ENCODE measurements around the gene ORM2.

Gene ORM2

DNA sequence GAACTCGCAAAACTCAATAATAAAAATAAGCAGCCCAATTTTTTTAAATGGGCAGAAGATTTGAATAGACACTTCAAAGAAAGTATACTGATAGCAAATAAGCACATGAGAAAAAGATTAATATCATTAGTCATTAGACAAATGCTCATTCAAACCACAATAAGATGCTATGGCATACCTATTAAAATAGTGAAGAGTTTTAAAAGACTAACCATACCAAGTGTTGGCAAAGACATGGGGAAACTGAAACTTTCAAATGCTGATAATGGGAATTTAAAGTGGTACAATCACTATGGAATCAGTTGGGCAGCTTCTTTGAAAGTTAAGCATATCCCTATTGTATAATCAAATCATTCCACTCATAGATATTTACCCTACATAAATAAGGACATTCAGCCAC is 33.3 kb upstream of the ORM2 start:
- no peak for DNase-seq

DNA sequence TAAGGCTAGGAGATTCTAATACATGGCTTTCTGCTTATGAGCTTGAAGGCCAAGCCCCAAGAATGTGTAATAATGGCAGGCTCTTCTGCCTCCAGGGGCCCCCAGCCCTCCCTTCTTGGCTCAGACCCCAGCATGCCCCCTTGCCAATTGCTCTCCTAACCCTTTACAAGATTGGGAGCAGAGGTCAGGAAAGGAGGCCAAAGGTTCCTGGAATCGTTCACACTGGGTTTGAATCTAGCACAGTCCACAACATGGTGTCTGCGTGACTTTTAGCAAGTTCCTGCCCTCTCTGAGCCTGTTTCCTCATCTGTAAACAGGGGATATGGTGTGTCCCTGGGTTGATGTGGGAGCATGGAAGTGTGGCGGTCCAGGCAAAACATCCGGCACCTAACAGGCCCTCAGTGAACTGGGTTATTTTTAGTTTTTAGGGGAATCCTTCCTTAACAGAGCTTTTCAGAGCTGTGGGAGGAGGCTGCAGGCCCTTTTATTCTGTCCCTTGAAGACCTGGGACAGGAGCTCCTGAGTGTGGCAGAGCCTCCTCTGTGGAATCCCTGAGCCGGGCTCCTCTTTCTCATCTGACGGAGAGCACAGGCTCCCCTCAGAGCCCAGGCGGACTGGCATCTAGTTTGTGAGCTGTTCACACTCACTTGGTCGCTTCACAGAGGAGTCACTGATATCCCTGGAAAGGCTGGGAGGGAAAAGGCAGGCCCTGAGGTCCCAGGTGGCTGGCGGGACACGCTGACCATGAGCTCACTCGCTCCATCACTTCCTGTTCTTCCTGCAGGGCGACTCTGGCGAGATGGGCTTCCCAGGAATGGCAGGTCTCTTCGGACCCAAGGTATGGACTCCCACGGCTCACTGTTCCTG is 30.1 kb upstream of the ORM2 start:
- DNase-seq, result no peak

DNA sequence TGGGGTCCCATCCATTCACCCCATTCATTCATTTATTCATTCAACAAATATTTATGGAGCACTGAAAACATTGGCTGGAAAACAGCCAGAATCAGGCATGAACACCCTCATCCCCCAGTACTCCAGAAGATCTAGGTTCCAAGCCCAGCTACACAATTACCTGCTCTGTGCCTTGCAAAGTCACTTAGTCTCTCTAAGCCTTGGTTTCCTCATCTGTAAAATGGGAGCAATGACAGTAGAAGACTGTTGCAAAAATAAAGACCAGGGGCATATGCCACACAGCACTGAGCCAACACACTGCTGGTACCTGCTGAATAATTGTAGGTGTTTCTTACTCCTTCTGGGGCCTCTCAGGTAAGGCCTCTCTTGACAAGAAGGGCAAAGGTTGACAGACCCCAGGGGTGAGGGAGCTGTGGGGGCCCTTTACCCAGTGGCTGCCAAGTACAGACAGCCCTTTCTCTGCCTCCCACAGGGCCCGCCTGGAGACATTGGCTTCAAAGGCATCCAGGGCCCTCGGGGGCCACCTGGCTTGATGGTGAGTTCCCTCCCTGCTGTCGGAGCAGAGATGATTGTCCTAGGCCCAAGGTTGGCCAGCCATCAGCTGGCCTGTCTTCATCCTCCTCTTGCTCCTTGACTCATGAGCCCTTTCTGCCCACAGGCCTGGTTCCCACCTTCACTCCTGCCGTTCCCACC is 29.4 kb upstream of the ORM2 start:
- no peak for DNase-seq

DNA sequence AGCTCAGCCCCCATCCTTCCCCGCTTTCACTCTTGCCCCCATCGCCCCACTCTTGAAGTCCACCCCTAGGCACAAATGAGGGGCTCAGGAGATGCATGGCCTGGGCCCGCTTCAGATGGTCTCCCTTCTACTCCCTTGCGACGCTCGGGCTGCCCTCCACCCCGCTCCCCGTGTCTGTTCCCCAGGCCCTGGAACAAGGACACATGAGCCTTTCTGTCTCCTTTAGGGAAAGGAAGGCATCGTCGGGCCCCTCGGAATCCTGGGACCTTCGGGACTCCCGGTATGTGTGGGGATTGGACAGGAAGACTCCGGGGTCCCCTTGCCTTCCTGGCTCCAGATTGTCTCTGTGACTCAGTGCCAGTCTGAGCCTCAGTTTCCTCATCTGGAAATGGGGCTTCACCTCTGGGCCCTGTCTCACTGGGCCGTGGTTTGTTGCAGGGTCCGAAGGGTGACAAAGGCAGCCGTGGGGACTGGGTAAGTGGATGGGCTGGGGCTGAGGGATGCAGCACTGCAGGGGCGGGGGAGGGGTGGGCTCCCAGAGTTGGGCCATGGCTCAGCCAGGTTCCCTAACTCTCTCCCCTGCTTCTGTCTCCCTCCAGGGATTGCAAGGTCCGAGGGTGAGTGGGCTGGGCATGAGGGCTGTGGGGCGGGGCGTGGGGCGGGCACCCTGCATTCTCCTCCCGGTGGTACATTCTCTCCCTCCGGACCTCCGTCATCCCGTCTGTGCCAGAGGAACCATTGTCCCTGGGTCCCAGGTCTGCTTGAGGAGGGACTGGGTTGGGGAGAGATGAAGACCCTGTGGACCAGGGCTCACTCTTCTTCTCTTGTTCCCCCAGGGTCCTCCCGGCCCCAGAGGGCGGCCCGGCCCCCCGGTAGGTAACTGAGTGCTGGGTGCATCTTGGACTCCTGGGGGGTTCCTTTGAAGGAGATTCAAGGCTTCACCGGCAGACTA is 28.5 kb upstream of the ORM2 start:
- DNase-seq, result no peak

DNA sequence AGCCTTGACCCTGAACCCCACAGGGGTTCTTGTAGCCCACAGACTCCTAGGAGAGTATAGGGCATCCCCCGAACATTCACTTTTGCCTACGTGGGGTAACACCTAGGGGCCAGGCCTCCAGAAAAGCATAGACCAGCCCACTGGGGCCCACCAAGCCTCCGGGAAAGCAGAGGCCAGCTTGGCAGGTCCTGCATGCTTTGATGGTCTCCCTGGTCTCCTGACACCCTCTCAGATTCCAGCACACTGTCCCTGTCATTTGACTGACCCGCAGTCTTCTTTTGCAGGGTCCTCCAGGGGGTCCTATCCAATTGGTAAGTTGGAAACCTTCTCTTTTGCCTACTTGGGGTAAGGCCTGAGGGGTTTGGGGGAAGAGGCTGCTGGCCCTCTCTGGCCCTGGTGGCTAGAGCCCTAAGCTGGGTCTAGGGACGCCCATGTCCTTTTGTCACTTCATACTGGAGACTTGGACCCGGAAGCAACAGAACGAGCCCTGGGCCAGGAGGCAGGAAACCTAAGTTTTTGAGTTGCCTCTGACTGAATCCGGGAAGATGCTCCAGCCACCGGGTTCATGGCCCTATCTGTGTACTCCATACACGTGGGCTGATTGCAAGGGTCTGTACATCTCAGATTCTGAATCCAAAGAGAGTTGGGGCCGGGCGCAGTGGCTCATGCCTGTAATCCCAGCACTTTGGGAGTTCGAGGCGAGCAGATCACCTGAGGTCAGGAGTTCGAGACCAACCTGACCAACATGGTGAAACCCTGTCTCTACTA is 27.7 kb upstream of the ORM2 start:
- DNase-seq, result no peak

DNA sequence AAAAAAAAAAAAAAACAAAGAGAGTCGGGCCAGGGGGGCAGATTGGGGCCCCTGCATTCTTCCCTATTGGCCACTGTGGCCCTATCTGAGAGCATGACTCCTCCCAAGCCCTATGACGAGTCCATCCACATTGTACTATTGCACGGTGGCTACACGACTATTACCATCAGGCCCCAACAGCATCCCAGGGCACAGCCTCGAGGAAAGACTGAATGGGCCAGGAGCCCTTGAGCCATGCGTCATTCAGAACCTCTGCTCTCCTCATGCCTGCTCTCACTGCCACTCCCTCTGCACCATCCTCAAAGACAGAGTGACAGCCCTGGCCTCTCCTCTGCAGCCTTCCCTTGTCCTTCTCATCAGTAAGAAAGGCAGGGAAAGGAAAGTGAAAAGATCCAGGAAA is 26.9 kb upstream of the ORM2 start:
- no peak for DNase-seq

DNA sequence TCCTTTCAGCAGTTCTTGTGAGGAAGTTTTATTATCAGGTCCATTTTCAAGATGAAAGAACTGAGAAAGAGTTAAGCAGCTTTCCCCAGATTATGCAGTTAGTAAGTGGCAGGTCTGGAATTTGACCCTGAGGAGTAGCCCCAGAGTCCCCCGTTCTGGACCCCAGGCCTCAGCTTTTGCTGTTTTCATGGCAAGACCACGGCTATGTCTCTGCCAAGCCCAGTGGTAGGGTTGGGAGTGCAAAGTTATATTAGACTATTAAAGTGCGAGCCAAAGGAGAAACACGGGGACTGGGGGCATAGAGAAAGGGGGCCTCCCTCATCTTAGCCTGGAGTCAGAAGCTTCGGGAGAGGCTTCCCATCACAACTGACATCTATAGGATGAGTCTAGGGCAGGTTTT is 26.1 kb upstream of the ORM2 start:
- no peak for DNase-seq

DNA sequence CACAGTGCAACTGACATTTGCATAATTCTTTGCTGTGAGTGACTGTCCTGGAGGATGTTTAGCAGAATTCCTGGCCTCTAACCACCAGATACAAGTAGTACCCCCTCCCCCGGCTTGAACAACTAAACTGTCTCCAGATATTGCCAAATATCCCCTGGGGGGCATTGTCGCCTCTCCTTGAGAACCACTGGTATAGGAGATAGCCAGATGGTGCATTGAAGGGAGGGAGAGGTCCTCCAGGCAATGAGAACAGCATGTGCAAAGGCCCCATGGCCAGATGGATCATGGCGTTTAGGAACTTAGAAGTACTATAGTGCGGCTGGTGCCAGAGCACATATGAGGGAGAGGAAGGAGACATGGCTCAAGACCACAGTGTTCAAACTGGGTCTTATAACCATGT is 25.7 kb upstream of the ORM2 start:
- DNase-seq, result no peak

DNA sequence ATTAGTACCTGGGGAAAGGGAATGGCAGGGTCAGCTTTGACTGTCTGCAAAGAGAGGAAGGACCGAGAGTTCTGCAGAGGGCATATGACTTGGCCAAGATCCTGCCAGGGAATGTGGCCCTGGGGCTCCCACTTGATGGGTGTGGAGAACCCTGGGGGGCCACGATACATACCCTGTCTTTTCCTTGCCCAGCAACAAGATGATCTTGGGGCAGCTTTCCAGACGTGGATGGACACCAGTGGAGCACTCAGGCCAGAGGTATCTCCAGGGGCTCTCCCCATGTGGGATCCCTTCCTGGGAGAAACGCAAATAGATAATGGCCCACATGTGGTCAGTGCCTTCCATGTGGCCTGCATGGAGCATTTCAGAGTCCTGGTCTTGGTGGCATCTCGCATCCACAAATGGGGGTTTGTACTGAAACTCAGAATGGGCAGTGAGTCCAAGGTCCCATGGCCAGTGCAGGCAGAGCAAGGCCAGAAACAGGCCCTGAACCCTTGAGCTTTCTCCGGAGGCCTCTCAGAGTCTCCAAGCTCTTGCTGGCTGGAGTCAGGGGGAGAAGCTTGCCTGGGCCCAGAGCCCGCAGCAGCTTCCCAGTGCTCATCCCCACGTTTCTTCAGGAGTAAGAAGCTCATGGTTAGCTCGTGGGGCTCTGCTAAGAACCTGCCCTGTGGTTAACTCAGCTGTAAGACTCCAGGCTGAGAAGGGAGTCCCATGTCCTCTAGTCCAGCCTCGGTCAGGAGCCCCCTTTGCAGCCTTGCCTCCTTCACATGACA is 25.1 kb upstream of the ORM2 start:
- DNase-seq, result no peak

DNA sequence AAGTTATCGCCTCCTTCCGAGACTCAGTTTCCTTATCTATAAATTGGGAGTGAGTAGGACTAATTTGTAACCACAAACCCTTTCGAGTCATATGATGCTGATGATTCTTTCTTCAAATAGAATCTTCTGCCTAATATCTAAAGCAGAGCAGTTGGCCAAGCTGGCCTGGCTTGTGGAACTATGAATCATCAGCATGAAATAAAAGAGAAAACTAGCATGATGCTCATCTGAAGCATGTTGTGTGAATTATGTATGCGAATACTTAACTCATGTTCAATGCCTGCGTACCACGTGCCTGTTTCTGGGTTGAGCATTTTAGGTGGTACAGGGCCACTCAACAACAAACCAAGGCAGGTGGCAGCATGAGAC is 21.8 kb upstream of the ORM2 start:
- no peak for DNase-seq

DNA sequence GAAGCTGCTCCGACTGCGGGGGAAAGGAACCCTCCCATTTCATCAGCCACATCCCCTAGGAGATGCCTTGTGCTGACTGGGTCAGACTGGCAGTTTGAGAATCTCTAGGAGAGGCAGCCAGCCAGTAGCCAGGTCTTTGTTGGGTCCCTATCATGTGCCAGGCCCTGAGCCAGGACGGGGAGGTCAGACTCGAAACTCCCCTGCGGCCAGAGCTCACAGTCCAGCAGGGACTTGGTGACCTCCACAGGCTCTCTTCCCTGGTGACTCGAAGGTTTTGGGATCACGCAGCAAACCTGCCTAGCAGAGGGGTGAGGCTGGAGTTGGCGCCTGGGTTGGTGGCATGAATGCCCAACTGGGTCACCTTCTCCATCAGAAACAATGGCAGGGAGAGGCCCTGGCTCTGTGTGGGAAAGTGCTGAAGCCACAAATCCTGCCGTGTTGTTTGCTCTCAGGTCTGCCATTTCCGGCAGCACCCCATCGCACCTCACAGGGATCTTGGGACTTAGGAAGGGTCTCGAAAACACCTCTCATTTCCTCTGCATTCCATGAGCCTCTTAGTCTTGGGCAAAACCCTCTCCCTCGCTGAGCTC is 21.2 kb upstream of the ORM2 start:
- DNase-seq, result no peak

DNA sequence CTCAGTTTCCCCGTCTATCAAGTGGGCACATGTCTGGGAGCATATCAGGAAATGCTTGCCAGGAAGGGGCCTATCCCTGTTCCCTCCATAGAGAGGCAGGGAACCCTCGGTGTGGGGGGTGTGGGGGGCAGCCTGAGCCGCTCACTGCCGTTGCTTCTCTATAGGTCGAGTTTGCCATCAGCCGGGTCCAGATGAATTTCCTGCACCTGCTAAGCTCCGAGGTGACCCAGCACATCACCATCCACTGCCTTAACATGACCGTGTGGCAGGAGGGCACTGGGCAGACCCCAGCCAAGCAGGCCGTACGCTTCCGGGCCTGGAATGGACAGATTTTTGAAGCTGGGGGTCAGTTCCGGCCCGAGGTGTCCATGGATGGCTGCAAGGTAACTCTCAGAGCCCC is 20.6 kb upstream of the ORM2 start:
- no peak for DNase-seq

DNA sequence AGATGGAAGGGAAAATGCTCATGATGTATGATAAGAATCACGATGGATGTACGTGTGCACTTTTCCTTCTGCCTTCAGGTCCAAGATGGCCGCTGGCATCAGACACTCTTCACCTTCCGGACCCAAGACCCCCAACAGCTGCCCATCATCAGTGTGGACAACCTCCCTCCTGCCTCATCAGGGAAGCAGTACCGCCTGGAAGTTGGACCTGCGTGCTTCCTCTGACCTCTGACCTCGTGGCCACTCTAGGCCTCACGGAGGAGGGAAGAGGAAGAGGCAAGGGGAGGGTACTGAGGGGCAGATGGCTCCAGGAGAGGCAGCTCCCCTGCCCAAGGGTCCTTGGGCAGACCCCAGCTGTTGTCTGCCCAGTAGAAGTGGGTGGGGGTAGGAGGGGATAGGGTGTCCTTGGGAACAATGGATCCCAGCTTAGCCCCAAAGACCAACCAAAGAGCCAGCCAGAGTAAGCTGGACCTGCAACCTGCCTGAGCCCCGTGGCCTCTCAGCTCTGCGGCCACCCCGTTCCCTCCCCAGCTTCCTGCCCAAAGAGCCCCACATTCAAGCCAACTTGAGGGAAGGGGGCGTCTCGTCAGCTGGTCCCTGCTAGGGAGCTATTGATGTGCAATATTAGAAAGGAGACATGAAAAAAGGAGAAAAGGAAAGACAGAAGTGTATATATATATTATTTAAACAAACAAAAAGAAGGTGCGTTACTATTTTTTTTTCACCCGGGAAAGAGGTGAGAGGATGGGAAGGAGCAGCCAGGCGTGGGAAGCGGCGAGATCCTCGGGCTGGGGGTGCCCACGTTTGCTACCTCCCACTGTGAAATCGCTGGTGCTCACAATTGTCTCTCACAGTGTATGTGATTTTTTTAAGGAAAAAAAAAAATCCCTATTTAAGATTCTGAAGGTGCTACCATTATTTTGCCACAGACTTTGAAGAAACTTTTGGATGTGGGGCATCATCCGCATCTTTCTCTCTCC is 18.9 kb upstream of the ORM2 start:
- no peak for DNase-seq

DNA sequence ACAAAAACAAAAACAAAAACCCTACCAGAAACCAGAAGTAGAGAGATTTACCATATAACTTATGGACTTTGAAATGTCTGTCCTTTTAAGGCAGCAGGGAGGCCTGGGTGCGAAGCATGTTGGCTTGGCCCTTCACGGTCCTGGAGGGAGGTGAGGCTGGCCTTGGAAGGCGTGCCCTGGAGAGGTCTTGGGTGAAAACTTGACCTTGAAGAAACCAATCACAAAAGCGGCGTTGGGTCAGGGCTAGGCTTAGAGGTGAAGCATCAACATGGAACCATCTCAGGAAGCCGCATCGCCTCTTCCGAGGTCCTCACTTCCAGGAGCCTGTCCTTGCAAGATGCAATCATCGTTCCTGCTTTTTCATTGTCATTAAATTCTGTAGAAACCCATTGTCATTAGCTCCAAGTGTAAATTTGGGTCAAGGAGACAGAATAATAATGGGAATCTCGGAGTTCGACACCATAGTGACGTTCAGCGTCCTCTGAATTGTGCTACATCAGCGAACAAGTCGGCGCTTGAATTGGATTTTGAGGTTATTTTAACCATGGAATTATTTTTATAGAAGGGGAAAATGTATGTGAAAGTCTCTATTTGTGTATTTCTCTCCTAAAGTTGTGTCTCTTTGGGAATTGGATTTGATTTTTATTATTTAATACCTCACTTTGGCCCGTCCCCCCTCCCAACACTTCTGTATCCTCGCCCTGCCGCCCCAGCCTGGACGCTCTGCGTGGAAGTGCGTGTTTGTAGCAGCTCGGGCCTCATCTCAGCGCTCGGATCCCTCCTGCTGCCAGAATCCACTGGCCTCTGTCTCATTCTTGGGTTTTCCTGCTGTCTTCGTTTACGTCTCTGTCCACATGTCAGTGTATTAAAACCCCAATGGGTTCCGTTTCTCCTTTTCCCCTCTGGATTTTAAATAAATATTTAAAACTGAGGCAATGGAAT is 17.8 kb upstream of the ORM2 start:
- no peak for DNase-seq

DNA sequence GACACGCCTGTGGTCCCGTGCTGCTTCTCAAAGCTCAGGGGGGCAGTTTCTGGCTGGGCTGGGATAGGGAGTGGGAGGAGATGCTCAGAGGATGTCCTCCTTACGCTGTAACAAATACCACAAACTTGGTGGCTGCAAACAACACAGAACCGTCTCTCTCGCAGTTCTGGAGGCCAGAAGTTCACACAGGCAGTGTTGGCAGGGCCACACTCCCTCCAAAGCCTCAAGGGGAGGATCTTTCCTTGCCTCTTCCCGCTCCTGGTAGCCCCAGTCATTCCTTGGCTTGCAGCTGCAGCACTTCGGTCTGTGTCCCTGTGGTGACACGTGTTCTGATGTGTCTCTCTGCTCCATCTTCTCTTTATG is 17.2 kb upstream of the ORM2 start:
- DNase-seq, result no peak

DNA sequence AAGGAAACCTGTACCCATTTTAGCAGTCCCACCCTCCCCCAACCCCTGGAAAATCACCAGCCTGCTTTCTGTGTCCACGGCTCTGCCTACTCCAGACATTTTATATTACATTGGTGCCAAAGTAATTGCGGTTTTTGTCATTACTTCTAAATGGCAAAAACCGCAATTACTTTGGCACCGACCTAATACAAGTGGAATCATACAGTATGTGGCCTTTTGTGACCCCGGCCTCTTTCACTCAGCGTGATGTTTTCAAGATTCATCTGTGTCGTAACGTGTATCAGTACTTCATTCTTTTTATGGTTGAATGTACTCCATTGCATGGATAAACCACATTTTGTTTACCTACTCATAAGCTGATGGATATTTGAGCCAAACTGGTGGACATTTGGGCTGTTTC is 16.5 kb upstream of the ORM2 start:
- DNase-seq, result no peak

DNA sequence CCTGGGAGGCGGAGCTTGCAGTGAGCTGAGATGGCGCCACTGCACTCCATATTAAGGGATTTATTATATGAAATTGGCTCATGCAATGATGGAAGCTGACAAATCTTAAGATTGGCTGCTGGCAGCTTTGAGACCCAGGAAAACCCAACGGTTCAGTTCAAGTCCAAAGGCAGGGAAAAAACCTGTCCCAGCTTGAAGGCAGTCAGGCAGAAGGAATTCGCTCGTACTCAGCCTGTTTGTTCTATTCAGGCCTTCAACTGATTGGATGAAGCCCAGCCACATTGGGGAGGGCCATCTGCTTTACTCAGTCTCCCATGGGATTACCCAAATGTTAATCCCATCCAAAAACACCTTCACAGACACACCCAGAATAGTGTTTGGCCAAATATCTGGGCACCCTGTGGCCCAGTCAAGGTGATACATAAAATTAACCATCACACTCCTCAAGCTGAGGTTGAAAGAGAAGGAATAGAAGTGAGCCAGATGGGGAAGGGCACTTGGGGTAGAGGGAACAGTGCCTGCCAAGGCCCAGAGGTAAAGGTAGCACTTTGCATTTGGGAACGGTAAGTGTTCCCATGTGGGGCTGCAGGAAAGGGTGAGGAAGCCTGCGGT is 15.3 kb upstream of the ORM2 start:
- DNase-seq, result no peak

DNA sequence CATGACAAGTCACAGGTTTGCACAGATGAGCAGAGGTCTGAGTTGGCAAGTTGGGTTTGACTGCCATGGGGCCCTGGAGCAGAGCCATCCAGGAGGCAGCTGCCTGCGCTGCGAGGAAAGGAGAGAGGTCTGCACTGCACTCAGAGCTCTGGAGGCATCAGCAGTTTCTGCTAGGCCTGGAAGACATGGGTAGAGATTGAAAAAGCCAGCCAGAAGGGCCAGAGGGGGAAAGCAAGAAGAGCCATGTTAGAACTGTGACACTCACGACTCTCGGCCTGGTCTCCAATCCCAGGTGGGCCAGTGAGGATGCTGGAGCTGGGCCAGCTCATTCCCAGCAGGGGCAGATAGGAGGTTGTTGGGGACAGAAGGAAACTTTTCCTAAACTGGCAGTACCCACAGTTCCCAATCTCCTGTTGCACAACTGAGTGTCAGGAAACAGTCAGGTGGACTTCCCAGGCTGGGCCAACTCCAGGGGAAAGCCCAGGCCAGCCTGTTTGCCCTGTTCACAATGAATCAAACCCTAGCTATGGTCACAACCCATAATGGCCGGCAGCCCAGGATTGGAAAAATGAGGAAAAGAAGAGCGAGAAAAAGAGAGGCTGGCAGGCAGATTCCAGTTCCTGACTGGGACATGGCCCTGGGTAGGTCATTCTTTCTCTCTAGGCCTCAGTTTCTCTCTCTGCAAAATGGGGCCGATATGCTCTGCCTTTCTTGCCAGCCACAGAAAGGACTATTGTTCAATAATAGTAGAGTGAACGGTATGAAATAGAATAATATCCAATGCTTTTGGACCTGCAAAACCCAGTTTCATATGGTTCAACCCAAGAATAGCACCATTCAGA is 14.6 kb upstream of the ORM2 start:
- no peak for DNase-seq

All from NCI-H2227 treated with DMSO at 0.1 percent for 48 hours (cell line).